Ammon's horn (tissue), 1 donor: ENCODE data around the gene HOXC12.

ENCODE experiments used
- DNase-seq: peaks from one replicate; pipeline ENCODE4 v3.0.0-alpha.2; 2016; ENCODE audit warnings: low spot score

Gene HOXC12

GRCh38 chr12:53940443-53941014 is 14.2 kb upstream of the HOXC12 start:
- DNase-seq = no peak

- DNase-seq = no peak
These were observed 13.5 kb upstream of the HOXC12 start for GRCh38 chr12:53941187-53941586.

DNA sequence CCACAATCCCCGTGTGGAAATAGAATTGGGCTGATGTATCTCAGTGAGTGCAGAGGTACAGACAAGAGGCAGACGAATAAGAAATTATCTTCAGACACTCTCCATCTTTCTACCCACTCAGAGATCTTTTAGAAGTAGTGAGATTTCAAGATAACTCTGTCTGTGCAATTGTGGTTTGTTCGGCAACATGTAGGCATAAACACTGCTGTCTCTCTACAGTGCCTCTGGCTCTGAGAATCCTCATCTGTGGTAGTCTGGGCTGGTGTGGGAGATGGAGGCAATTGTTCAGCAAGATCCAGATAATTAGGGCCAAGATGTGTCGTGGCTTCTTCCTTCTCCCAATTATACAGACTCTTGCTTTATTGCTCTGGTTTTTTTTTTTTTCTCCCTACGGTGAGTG is 13.0 kb upstream of the HOXC12 start:
- DNase-seq = no peak

DNA sequence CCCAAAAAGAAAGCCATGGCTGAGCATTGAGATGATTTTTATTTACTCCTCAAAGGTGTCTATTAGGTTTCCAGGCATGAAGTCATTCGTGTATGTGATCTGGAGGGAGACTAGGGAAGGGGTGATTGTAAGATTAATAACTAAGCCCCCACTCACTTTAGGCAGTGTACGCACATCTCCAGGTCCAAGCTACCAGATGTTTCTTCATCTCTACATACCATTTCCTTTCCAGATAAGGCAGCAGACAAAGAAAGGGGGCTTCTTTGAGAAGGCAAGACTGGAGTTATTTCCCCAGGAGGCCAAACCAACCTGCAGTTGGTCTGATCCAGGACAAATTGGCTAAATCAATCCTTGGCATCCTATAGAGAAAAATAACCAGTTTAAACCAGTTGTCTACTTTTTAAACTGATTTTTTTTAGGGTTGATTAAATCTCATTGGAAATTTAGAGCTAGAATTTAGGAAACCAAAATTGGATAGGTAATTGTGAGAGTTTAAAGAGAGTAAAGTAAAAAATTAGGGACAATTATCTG is 12.2 kb upstream of the HOXC12 start:
- no peak for DNase-seq

- no peak for DNase-seq
These were observed 10.5 kb upstream of the HOXC12 start for GRCh38 chr12:53944209-53944608.

DNA sequence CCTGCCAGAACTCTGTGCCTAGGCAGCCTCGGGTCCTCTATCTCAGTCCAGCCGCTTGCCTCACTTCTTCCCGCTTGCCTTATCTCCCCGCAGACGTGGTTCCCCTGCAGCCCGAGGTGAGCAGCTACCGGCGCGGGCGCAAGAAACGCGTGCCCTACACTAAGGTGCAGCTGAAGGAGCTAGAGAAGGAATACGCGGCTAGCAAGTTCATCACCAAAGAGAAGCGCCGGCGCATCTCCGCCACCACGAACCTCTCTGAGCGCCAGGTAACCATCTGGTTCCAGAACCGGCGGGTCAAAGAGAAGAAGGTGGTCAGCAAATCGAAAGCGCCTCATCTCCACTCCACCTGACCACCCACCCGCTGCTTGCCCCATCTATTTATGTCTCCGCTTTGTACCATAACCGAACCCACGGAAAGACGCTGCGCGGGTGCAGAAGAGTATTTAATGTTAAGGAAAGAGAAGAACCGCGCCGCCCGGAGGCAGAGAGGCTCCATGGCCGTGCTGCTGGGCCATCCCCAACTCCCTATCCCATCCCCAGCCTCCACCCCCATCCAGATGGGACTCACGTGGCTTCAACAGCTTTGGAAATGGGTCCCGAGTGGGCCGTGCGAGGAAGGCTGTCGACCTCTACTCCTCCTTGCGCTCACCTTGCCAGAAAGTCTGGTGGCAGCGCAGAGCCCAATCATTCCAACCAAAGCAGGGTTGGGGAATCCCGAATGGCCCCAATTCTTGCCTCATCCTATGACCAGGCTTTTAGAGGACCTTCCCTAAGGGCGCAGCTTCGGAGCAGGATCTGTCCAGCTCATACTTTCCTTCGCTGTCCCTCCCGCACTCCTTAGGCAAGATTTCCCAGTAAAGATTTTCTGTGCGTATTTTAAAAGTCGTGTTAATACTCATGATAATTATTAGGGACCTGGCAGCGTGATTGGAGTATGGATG is 9.5 kb upstream of the HOXC12 start:
- DNase-seq = no peak

GRCh38 chr12:53947743-53948142 is 7.0 kb upstream of the HOXC12 start:
- DNase-seq = no peak

GRCh38 chr12:53948650-53949593 is 5.8 kb upstream of the HOXC12 start:
- no peak for DNase-seq

DNA sequence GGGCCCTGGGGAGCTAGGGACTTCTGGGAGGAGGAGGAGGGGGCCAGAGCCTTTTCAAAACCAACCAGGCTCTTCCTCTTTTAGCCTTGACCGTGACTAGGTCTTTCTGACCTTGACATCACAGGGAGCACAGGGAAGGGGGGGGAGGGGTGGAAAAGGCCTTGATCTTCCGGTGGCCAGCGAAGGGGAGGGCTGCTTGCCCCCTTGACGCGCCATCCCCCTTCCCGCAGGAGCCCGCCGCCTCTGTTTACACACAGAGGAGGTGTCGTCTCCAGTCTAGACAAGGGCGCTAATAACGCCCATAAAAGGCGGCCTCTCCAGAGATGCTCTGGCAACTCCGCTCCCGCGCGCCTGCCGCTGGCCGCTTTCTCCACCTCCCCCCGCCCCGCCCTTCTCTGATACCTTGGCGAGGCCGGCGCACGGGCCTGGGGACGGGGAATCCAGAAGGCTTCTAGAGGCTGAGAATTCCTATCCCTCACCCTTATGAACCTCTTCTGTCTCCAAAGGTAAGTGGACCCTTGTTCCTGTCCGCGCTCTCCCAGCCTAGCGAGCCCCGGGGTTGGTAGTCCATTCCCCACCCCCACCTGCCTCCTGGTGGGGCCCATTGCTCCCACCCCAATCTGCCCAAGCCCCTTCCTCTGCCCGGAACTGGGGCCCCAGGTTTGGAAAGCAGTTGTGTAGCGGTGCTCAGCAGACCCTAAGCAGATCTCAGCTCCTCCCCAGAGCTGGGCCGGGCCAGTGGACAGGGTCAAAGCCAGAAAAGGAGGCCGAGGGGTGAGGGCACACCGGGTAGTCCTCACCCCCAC is 4.9 kb upstream of the HOXC12 start:
- DNase-seq = no peak

DNA sequence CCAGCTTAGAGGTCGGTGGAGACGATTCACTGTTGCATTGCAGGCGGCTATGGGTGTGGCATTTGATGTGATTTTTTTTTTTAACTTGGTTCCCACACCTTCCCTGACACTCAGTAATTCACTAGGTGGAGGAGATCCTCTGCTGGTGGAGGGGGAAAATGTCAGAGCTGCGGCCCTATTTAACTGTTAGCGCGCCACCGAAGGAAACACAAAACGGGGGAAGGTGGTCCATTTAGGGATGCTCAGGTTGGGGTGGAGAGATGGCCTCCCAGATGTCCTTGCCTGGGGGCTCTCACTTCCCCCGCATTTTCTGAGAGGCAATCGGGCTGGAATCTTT is 4.3 kb upstream of the HOXC12 start:
- no peak for DNase-seq

GRCh38 chr12:53950789-53951576 is 3.7 kb upstream of the HOXC12 start:
- DNase-seq = no peak

DNA sequence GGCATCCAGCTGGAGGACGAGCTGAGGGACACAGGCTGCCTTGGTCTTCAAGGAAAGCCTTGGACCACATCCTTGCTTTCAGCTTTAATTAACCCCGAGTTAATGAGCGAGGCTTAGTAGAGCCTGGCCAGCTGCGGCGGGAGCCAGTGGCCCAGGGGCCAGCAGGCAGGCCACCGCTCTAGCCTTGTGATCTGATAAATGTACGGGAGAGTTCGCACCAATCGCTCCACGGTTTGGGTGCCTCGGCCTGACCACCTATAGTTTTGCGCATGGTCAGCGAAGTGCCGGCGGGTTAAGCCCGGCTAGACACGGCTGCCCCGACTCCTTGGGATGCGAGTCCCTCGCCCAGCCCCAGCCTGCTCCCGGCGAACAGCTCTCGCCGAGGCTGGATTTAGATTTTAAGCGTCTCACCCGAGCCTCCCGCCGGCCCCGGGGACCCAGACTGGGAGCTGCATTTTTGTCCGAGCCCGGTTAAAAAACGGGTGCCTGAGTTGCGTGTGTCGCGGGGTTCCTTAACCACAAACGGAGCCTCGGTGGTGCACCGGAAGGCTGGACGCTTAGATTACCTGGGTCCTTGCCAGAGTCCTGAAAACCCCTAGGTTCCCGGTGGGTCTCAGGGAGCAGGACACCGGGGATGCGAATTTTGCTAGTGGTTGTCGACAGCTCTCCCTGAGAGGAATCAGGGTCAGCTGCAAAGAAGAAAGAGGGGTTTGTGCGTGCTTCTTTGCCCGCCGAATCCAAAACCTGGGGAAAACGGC is 2.9 kb upstream of the HOXC12 start:
- no peak for DNase-seq

DNA sequence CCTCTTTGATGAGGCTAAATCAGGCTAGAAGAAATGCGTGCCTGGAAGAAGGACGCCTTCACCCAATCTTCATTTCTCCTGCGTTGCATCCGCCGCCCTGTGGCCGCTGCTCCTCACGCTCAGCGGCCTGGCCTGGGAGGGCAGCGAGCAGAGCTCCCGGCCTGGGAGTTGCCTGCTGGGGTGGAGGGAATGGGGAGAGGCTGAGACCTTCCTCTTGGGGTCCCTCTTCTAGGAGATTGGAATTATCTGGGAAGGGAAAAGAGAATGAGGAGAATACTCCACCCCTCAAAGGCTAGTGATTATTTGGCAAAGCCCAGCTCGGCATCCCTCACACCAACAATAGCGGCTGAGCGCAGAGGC is 2.4 kb upstream of the HOXC12 start:
- DNase-seq = no peak

GRCh38 chr12:53952871-53953734 is 1.6 kb upstream of the HOXC12 start:
- DNase-seq = no peak

- DNase-seq = no peak
These were observed 641 bp upstream of the HOXC12 start for GRCh38 chr12:53953831-53954693.

GRCh38 chr12:53955036-53955775 is 503 bp downstream of the HOXC12 start:
- no peak for DNase-seq

GRCh38 chr12:53955776-53956250 is 1.1 kb downstream of the HOXC12 start:
- DNase-seq = no peak
